ENCODE measurements around the gene FBXL20.

GRCh38 chr17:39410279-39410678, 8.9 kb upstream of the FBXL20 start:
- TF ChIP-seq CTCF (IDR thresholded peaks at IDR 0.05) = no peak
- TF ChIP-seq POLR2A (IDR thresholded peaks at IDR 0.05) = no peak

Measured in Peyer's patch (tissue), 4 donors.